Coronary artery (tissue), 2 donors: Measurements from ENCODE around the gene SRD5A1.

Experiments used
- DNase-seq: peaks from one replicate; pipeline ENCODE4 v3.0.0-alpha.2; 2017; ENCODE audit warnings: low spot score
- H3K27ac ChIP-seq, 2 donors: fragments of 200-600 bp; sonication (generic); one replicate each; pipeline ENCODE4 v1.5.1; 2016 to 2019
- H3K4me3 ChIP-seq: fragments of 200-600 bp; sonication (generic); 2 replicates; pipeline ENCODE4 v1.5.1; 2016; ENCODE audit warnings: mild to moderate bottlenecking, moderate library complexity
- TF ChIP-seq, protein P1 (sequence below): fragments of 200-600 bp; sonication (generic); IDR thresholded peaks from one replicate; pipeline ENCODE4 v1.5.1; 2019; ENCODE audit warnings: antibody characterized with exemption

SRD5A1 gene

GRCh38 chr5:6678385-6678784 is 45.1 kb downstream of the SRD5A1 start:
- Histone ChIP-seq H3K27ac (no peak overlapping the region), H3K4me3 (no peak overlapping the region)
- DNase-seq = no peak
- TF ChIP-seq, protein P1, sequence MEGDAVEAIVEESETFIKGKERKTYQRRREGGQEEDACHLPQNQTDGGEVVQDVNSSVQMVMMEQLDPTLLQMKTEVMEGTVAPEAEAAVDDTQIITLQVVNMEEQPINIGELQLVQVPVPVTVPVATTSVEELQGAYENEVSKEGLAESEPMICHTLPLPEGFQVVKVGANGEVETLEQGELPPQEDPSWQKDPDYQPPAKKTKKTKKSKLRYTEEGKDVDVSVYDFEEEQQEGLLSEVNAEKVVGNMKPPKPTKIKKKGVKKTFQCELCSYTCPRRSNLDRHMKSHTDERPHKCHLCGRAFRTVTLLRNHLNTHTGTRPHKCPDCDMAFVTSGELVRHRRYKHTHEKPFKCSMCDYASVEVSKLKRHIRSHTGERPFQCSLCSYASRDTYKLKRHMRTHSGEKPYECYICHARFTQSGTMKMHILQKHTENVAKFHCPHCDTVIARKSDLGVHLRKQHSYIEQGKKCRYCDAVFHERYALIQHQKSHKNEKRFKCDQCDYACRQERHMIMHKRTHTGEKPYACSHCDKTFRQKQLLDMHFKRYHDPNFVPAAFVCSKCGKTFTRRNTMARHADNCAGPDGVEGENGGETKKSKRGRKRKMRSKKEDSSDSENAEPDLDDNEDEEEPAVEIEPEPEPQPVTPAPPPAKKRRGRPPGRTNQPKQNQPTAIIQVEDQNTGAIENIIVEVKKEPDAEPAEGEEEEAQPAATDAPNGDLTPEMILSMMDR = no peak

- DNase-seq = no peak
- no peak overlapping the region for H3K27ac ChIP-seq
- no peak overlapping the region for H3K4me3 ChIP-seq
- TF ChIP-seq, protein P1 = no peak
These were observed 47.7 kb downstream of the SRD5A1 start for GRCh38 chr5:6680922-6681321.

- DNase-seq = no peak
- no peak overlapping the region for H3K27ac ChIP-seq
- H3K4me3 ChIP-seq = no peak overlapping the region
- TF ChIP-seq, protein P1 = no peak
These were observed 48.4 kb downstream of the SRD5A1 start for GRCh38 chr5:6681682-6682081.

- no peak for DNase-seq
- TF ChIP-seq, protein P1 = no peak
- Histone ChIP-seq H3K27ac (no peak overlapping the region), H3K4me3 (no peak overlapping the region)
These were observed 49.0 kb downstream of the SRD5A1 start for GRCh38 chr5:6682239-6682638.

DNA sequence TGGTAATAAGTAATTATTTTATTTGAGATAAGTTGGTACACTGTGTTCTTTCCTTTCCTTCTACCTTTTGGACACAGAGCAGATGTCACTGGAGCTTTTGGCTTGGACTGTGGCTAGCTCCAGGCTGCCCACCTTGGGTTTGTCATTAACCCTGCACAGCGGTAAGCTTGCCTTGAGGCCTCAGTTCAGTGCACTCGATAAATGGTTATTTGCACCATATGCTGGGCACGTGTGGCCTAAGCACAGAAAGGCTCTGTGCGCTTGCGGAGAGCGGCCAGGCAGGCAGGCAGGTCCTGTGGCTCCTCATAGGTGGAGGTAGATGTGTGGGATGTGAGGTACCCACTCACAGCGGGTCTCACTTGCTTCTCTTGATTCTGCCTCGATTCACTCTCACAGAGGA is 50.0 kb downstream of the SRD5A1 start:
- no peak overlapping the region for H3K27ac ChIP-seq
- no peak for DNase-seq
- no peak overlapping the region for H3K4me3 ChIP-seq
- TF ChIP-seq, protein P1 = no peak

DNA sequence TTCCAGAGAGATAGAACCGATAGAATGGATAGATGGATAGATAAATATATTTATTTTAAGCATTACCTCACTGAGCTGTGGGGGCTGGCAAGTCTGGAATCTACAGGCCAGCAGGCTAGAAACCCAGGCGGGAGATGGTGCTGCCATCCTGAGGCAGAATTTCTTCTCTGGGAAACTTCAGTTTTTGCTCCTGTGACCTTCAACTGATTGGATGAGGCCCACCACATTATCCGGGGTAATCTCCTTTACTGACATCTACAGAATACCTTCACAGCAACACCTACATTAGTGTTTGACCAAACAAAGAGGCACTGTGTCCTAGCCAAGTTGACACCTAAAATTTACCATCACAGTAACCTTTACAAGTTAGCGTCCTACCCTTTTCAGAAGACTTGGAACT is 50.8 kb downstream of the SRD5A1 start:
- Histone ChIP-seq H3K4me3 (no peak overlapping the region), H3K27ac (no peak overlapping the region)
- DNase-seq = no peak
- TF ChIP-seq, protein P1 = no peak

- TF ChIP-seq, protein P1 = no peak
- H3K4me3 ChIP-seq = no peak overlapping the region
- DNase-seq = no peak
These were observed 53.3 kb downstream of the SRD5A1 start for GRCh38 chr5:6686501-6686900.

More at GRCh38 chr5:6686501-6686900, 53.3 kb downstream of the SRD5A1 start:
- no peak overlapping the region for H3K27ac ChIP-seq
